Transverse colon (tissue), 4 donors: ENCODE data around the gene ANK3. TPM values are rescaled to one million over a fixed set of nuclear protein-coding genes. Genes with fewer than 3 reads are reported as not detected.

Experiments
- DNase-seq: peaks from one replicate; pipeline ENCODE4 v3.0.0-alpha.2; 2019
- H3K27ac ChIP-seq, 4 donors: fragments of 200-600 bp; sonication (generic); 2 replicates each; pipeline ENCODE4 v1.5.1; 2016 to 2018; ENCODE audit warnings: inconsistent platforms in 4 of 4
- H3K27me3 ChIP-seq: fragments of 200-600 bp; sonication (generic); 2 replicates; pipeline ENCODE4 v1.5.1; 2017; ENCODE audit warnings: inconsistent platforms
- H3K36me3 ChIP-seq, 4 donors: fragments of 200-600 bp; sonication (generic); 2 replicates each; pipeline ENCODE4 v1.5.1; 2017 to 2019; ENCODE audit warnings: inconsistent platforms in 4 of 4
- H3K4me1 ChIP-seq, 4 donors: fragments of 200-600 bp; sonication (generic); 2 replicates each; pipeline ENCODE4 v1.5.1; 2017 to 2020; ENCODE audit warnings: inconsistent platforms in 4 of 4
- H3K4me3 ChIP-seq, 4 donors: fragments of 200-600 bp; sonication (generic); 1 replicate in 1 of 4; 2 replicates in 3 of 4; pipeline versions ENCODE4 v1.5.1 to v1.6.1; 2017 to 2019; ENCODE audit warnings: inconsistent platforms in 4 of 4
- H3K9me3 ChIP-seq, 2 donors: fragments of 200-600 bp; sonication (generic); 2 replicates each; pipeline ENCODE4 v1.5.1; 2017 to 2019; ENCODE audit warnings: inconsistent platforms in 2 of 2
- EP300 ChIP-seq: sonication (generic); formaldehyde crosslinking; IDR thresholded peaks from one replicate; pipeline ENCODE4 v1.6.1; 2017; ENCODE audit warnings: antibody characterized with exemption, low read depth
- POLR2A ChIP-seq: fragments of 450-650 bp; IDR thresholded peaks from one replicate; pipeline ENCODE4 v1.6.1; 2016; ENCODE audit warnings: antibody characterized with exemption, mild to moderate bottlenecking, moderate library complexity
- POLR2AphosphoS5 ChIP-seq, 3 donors: sonication (generic); formaldehyde crosslinking; IDR thresholded peaks; one replicate each; pipeline ENCODE4 v1.6.1; 2016; ENCODE audit warnings: antibody characterized with exemption in 3 of 3
- WGBS, 2 donors: methylation state at CpG; one replicate each; pipeline ENCODE4 v1.1.5; 2018; ENCODE audit warnings: low coverage in 1 of 2; 5-methylcytosine and 5-hydroxymethylcytosine counted together
- in situ Hi-C, 4 donors: fragments of 200-750 bp; cut with MboI; loops; one replicate each; pipeline versions ENCODE4 v1.15.0 to v1.15.1; 2017; ENCODE audit warnings: low sequenced_read_pairs in 3 of 4, low pct_ligation_motif_present in 1 of 4, low pct_unique_long_range_greater_than_20kb in 1 of 4
- intact Hi-C: fragments of 100-400 bp; cut with DNase I; formaldehyde crosslinking; loops from one replicate; pipeline ENCODE4 v1.15.1; 2023; ENCODE audit warnings: low total_unique reads
- total RNA-seq, 4 donors: library from RNA; depleted of rRNA; stranded (reverse); fragments of >200 nt; gene quantifications; one replicate each; pipeline ENCODE4 v1.1.0, GENCODE V29; 2016
- TF ChIP-seq, protein P1 (sequence below), 5 experiments: fragments of 200-600 bp in 3 of 5; fragments of 450-650 bp in 2 of 5; sonication (generic) in 3 of 5; IDR thresholded peaks; 1 replicate in 2 of 5; 2 replicates in 3 of 5; pipeline ENCODE4 v1.5.1; 2016 to 2017; ENCODE audit warnings: antibody characterized with exemption in 5 of 5, inconsistent platforms in 3 of 5, mild to moderate bottlenecking in 2 of 5, moderate library complexity in 1 of 5

ANK3 gene
- total RNA-seq, 4 donors from 2014 or later = 41.2 to 230 (median 172) TPM

GRCh38 chr10:60367901-60368300 is 21.8 kb downstream of the ANK3 start:
- intact Hi-C loops = no loop called here
- H3K36me3 ChIP-seq = no peaks in the 10 kb centered on the region
- TF ChIP-seq POLR2A (no peak), EP300 (no peak), POLR2AphosphoS5 (IDR thresholded peaks at IDR 0.05) (no peak)
- TF ChIP-seq, protein P1, sequence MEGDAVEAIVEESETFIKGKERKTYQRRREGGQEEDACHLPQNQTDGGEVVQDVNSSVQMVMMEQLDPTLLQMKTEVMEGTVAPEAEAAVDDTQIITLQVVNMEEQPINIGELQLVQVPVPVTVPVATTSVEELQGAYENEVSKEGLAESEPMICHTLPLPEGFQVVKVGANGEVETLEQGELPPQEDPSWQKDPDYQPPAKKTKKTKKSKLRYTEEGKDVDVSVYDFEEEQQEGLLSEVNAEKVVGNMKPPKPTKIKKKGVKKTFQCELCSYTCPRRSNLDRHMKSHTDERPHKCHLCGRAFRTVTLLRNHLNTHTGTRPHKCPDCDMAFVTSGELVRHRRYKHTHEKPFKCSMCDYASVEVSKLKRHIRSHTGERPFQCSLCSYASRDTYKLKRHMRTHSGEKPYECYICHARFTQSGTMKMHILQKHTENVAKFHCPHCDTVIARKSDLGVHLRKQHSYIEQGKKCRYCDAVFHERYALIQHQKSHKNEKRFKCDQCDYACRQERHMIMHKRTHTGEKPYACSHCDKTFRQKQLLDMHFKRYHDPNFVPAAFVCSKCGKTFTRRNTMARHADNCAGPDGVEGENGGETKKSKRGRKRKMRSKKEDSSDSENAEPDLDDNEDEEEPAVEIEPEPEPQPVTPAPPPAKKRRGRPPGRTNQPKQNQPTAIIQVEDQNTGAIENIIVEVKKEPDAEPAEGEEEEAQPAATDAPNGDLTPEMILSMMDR (IDR thresholded peaks at IDR 0.05) = no peak
- H3K4me1 ChIP-seq = peaks cover 0 to 10% (median 1%) of the 10 kb centered on the region in 4 donors
- no peaks in the 10 kb centered on the region for H3K9me3 ChIP-seq
- 45 to 71% methylated on average over 1 of the region's 1 CpG for WGBS, 2 donors
- H3K27ac ChIP-seq = no peak overlapping the region
- no peaks in the 10 kb centered on the region for H3K27me3 ChIP-seq
- H3K4me3 ChIP-seq = no peak overlapping the region
- DNase-seq = no peak
- in situ Hi-C loops = no loop called here

DNA sequence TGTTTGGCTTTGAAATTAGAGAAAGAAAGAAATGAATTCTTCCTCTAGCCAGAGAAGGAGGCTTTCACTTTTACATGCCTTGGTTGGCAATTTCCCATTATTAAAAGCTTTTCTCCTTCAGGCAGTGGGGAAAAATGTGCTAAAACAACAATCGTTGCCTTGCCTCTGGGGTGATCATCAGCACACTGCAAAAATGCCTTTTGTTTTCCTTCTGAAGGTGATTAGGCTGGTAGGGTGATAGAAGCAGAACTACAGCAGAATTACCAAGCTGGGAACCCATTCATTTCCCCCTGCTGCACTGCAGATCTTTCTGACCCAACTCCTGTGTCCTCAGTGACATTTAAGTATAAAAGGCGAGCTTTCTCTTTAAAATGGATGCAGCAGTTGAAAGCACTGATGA is 22.2 kb downstream of the ANK3 start:
- H3K27me3 ChIP-seq = no peaks in the 10 kb centered on the region
- peaks cover 0 to 10% (median 1%) of the 10 kb centered on the region in 4 donors for H3K4me1 ChIP-seq
- intact Hi-C loops (no loop called here), in situ Hi-C loops (no loop called here)
- no peak for TF ChIP-seq POLR2A
- no peak for TF ChIP-seq POLR2AphosphoS5 (IDR thresholded peaks at IDR 0.05)
- no peak for TF ChIP-seq EP300
- TF ChIP-seq, protein P1 (IDR thresholded peaks at IDR 0.05) = no peak
- no peaks in the 10 kb centered on the region for H3K9me3 ChIP-seq
- WGBS, 2 donors = 71 to 75% methylated on average over 2 of the region's 2 CpGs
- H3K36me3 ChIP-seq = no peaks in the 10 kb centered on the region
- no peak overlapping the region for H3K27ac ChIP-seq
- H3K4me3 ChIP-seq = no peak overlapping the region
- DNase-seq = no peak

GRCh38 chr10:60367024-60367423 is 22.7 kb downstream of the ANK3 start:
- WGBS, 2 donors = 76 to 80% methylated on average over 4 of the region's 4 CpGs
- H3K9me3 ChIP-seq = no peaks in the 10 kb centered on the region
- H3K4me3 ChIP-seq = no peak overlapping the region
- in situ Hi-C loops = no loop called here
- no peak for DNase-seq
- H3K27ac ChIP-seq = no peak overlapping the region
- intact Hi-C loops = no loop called here
- no peaks in the 10 kb centered on the region for H3K36me3 ChIP-seq
- no peaks in the 10 kb centered on the region for H3K27me3 ChIP-seq
- H3K4me1 ChIP-seq = peaks cover 0 to 10% (median 1%) of the 10 kb centered on the region in 4 donors
- TF ChIP-seq, protein P1 (IDR thresholded peaks at IDR 0.05) = no peak
- TF ChIP-seq EP300 (no peak), POLR2A (no peak), POLR2AphosphoS5 (IDR thresholded peaks at IDR 0.05) (no peak)

- H3K27ac ChIP-seq = no peak overlapping the region
- no peaks in the 10 kb centered on the region for H3K9me3 ChIP-seq
- TF ChIP-seq, protein P1 (IDR thresholded peaks at IDR 0.05) = no peak
- TF ChIP-seq POLR2A (no peak), EP300 (no peak), POLR2AphosphoS5 (IDR thresholded peaks at IDR 0.05) (no peak)
- no peaks in the 10 kb centered on the region for H3K4me1 ChIP-seq
- WGBS, 2 donors = 74 to 79% methylated on average over 6 to 8 of the region's 8 CpGs
- H3K4me3 ChIP-seq = no peak overlapping the region
- intact Hi-C loops = no loop called here
- no peak for DNase-seq
- no peaks in the 10 kb centered on the region for H3K36me3 ChIP-seq
- in situ Hi-C loops = no loop called here
- H3K27me3 ChIP-seq = no peaks in the 10 kb centered on the region
Observed at GRCh38 chr10:60363187-60363586, 26.5 kb downstream of the ANK3 start.
